SK-N-DZ (cell line): ENCODE data around the gene ERBB3. TPM values are rescaled to one million over a fixed set of nuclear protein-coding genes. Genes with fewer than 3 reads are reported as not detected.
"Not testable (repeated sequence)": the region's sequence is repeated elsewhere in the genome, so short reads cannot be mapped to it uniquely, and the experiment has no call there.

Experiments used
- DNase-seq: peaks from one replicate; pipeline ENCODE4 v3.0.0-alpha.2; 2015; ENCODE audit warnings: low spot score
- polyA plus RNA-seq, 2 experiments: library from polyadenylated mRNA; depleted of rRNA; stranded (reverse); fragments of >200 nt; gene quantifications; 2 replicates each; pipeline ENCODE4 v1.2.3, GENCODE V29; 2014

The ERBB3 gene
- 0.03 and 0.30 TPM in 2 replicates for polyA plus RNA-seq (2014; cell fraction: cytosol; rRNA removed)
- 0.19 and 0.42 TPM in 2 replicates for polyA plus RNA-seq (2014; cell fraction: nucleus; rRNA removed)

- peak; percentile 24 for DNase-seq
Measured at GRCh38 chr12:56079723-56080555, at the start of gene ERBB3. TSS of gene ERBB3 (plus strand) at chr12:56080165. CDS start at chr12:56080301, 136 bp downstream.

- no peak for DNase-seq
Measured at GRCh38 chr12:56031987-56032386, 48.0 kb upstream of the ERBB3 start.

DNA sequence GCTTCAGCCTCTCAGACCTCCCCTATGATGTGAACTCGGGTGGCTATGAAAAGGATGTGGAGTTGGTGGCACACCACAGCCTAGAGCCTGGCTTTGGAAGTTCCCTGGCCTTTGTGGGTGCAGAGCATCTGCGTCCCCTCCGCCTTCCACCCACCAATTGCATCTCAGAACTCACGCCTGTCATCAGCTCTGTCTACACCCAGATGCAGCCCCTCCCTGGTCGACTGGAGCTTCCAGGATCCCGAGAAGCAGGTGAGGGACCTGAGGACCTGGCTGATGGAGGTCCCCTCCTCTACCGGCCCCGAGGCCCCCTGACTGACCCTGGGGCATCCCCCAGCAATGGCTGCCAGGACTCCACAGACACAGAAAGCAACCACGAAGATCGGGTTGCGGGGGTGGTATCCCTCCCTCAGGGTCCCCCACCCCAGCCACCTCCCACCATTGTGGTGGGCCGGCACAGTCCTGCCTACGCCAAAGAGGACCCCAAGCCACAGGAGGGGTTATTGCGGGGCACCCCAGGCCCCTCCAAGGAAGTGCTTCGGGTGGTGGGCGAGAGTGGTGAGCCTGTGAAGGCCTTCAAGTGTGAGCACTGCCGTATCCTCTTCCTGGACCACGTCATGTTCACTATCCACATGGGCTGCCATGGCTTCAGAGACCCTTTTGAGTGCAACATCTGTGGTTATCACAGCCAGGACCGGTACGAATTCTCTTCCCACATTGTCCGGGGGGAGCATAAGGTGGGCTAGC is 45.2 kb upstream of the ERBB3 start:
- DNase-seq = no peak

DNA sequence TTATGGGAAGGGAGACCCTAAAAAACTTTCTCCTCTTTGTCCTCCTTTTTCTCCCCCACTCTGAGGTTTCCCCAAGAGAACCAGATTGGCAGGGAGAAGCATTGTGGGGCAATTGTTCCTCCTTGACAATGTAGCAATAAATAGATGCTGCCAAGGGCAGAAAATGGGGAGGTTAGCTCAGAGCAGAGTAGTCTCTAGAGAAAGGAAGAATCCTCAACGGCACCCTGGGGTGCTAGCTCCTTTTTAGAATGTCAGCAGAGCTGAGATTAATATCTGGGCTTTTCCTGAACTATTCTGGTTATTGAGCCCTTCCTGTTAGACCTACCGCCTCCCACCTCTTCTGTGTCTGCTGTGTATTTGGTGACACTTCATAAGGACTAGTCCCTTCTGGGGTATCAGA is 42.8 kb upstream of the ERBB3 start:
- DNase-seq = no peak

DNA sequence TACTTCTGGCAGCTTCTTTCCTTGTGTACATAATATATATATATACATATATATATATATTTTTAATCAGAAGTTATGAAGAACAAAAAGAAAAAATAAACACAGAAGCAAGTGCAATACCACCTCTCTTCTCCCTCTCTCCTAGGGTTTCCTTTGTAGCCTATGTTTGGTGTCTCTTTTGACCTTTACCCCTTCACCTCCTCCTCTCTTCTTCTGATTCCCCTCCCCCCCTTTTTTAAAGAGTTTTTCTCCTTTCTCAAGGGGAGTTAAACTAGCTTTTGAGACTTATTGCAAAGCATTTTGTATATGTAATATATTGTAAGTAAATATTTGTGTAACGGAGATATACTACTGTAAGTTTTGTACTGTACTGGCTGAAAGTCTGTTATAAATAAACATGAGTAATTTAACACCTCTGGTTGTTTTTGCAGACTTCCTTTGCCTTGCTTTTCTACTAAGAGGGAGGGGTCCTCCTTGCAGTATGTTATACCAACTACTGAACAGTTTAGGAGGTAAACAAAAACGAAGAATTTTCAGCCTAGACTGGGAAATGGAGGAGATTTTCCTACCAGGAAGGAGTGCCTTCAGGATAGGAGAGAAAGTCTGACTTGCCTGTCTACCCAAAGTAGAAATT is 41.8 kb upstream of the ERBB3 start:
- no peak for DNase-seq

DNA sequence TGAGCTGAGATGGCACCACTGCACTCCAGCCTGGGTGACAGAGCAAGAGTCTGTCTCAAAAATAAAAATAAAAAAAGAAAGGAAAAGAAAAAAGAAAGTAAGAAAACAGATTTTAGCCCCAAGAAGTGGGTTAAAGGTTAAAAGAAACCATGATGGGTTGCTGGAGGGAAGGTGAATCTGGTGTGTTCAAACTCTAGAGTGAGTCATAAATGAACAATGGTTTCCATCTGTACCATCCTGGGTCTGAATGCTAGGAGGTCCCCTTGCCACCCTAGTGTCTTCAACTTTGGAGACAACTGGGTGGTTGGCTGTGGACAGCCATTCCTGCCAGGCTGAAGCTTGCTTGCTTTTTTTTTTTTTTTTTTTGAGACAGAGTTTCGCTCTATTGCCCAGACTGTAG is 39.8 kb upstream of the ERBB3 start:
- DNase-seq = no peak

GRCh38 chr12:56040963-56041551 is 38.9 kb upstream of the ERBB3 start:
- DNase-seq = no peak

- DNase-seq = peak; percentile 100
Measured at GRCh38 chr12:56041552-56042429, 38.2 kb upstream of the ERBB3 start, which contains the start of gene RPS26. TSS of gene RPS26 (plus strand) at chr12:56041918. CDS start at chr12:56042167, 249 bp downstream.

DNA sequence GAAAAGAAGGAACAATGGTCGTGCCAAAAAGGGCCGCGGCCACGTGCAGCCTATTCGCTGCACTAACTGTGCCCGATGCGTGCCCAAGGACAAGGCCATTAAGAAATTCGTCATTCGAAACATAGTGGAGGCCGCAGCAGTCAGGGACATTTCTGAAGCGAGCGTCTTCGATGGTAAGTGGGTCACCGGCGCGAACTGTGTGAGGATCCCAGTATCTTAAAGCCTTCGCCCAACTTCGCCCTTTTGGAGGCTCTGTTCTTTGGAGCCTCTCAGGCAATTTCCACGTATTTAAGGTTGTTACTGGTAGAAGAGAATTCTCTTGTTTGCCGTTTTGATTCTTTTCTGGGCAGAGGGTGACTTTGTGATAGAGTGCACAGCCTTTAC is 37.5 kb upstream of the ERBB3 start:
- not testable (repeated sequence) for DNase-seq

DNA sequence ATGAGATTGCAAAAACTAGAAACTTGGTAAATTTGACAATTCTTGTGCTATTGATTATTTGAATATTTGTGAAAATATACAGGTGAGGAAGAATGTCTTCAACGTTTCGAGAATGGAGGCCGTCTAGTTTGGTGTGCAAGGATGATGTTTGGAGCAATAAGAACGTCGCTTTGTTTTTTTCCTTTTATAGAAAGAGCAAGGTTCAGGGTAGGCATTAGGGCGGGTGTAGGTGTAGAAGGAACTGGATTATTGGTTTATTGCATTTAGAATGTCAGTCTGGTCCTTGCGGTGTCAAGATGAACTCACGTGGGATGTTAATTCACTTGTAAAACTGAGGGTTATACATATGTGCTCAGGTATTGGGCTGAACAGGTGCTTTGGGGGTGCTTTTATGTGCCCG is 37.1 kb upstream of the ERBB3 start:
- no peak for DNase-seq

DNA sequence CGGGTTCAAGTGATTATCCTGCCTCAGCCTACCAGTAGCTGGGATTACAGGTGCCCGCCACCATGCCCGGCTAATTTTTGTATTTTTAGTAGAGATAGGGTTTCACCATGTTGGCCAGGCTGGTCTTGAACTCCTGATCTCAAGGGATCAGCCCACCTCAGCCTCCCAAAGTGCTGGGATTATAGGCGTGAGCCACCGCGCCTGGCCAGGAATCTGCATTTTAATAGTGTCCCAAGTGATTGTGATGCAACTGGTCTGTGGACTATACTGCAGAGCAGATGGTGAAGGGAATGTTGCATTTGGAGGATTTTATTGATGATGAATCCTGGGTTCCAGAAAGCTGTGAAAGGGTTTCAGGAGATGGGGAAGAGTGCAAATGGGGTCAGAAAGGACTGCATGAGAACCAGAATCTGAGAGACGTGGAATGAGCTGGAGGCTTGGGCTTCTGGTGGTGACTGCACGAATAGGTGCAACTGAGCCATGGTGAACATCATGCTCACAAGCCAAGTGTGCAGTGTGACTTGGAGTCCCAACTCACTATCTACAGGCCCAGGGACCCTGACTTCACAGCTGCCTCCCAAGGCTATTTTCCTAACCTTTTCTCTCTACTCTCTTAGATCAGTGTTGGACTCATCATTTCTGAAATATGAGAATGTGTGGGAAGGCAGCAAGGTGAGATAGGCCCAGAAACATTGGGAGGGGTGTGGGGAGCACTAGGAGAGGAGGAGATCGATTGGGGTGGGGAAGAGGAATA is 33.8 kb upstream of the ERBB3 start:
- no peak for DNase-seq

DNA sequence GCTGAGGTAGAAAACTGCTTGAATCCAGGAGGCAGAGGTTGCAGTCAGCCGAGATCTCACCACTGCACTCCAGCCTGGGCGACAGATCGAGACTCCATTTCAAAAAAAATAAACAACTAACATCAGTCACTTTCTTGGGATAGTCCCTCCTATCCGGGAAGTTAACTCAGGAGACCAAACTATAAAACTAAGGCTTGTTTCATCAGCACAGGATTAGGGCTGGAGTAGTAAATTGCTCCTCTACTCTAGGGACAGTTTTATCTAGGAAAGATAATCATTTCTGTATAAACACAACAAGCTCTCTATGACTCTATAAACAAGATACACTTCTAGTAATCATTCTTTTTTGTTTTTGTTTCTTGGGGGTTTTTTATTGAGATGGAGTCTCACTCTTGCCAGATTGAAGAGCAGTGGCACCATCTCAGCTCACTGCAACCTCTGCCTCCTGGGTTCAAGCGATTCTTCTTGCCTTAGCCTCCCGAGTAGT is 26.5 kb upstream of the ERBB3 start:
- no peak for DNase-seq

- not testable (repeated sequence) for DNase-seq
Measured at GRCh38 chr12:56059964-56060363, 20.0 kb upstream of the ERBB3 start.

DNA sequence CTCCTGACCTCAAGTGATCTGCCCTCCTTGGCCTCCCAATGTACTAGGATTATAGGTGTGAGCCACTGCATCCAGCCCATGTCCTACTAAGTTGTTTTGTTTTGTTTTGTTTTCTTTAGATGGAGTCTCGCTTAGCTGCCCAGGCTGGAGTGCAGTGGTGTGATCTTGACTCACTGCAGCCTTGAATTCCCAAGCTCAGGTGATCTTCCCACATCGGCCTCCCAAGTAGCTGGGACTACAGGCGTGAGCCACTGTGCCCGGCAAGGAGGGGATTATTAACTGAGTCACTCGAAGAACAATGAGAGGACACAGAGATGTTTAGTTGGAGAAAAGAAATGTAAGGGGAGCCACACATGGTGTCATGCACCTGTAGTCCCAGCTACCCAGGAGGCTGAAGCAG is 18.0 kb upstream of the ERBB3 start:
- DNase-seq = no peak

GRCh38 chr12:56062996-56063395 is 17.0 kb upstream of the ERBB3 start:
- no peak for DNase-seq

DNA sequence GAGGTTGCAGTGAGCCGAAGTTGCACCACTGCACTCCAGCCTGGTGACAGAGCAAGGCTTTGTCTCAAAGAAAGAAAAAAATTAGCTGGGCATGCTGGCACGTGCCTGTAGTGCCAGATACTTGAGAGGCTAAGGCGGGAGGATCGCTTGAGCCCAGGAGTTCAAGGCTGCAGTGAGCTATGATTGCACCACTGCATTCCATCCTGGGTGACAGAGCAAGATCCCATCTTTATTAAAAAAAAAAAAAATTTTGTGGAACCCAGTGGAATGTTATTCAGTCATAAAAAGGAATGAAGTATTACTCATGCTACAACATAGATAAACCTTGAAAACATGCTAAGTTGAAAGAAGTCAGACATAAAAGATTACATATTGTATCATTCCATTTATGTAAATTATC is 8.3 kb upstream of the ERBB3 start:
- no peak for DNase-seq

DNA sequence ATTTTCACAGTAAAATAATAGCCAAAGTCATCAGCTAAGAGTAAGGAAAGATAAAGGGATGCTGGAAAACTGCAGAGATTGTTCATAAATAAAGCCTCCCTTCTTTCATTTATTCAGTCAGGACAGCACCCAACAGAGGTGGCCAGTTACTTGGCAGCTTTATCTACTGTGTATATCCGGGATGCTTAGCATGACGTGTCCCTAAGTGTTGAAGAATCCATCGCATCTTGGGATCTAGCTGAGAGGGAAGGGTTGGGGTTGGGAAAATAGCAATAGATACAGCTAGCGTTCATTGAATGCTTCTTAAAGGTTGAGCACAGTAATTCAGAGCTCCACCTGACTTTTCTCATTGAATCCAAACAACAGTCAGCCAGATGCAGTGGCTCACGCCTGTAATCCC is 5.6 kb upstream of the ERBB3 start:
- no peak for DNase-seq

DNA sequence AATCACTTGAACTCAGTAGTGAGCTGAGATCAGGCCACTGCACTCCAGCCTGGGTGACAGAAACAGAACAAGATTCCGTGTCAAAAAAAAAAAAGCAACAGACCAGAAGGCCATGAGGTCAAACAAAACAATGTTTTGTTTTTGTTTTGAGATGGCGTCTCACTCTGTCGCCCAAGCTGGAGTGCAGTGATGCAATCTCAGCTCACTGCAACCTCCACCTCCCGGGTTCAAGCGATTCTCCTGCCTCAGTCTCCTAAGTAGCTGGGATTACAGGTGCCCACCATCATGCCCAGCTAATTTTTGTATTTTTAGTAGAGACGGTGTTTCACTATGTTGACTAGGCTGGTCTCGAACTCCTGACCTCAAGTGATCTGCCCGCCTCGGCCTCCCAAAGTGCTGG is 2.0 kb upstream of the ERBB3 start:
- DNase-seq = not testable (repeated sequence)

- DNase-seq = no peak
Measured at GRCh38 chr12:56078427-56078826, 1.5 kb upstream of the ERBB3 start.
